ENCODE measurements around the gene RAB3IL1.

The RAB3IL1 gene

DNA sequence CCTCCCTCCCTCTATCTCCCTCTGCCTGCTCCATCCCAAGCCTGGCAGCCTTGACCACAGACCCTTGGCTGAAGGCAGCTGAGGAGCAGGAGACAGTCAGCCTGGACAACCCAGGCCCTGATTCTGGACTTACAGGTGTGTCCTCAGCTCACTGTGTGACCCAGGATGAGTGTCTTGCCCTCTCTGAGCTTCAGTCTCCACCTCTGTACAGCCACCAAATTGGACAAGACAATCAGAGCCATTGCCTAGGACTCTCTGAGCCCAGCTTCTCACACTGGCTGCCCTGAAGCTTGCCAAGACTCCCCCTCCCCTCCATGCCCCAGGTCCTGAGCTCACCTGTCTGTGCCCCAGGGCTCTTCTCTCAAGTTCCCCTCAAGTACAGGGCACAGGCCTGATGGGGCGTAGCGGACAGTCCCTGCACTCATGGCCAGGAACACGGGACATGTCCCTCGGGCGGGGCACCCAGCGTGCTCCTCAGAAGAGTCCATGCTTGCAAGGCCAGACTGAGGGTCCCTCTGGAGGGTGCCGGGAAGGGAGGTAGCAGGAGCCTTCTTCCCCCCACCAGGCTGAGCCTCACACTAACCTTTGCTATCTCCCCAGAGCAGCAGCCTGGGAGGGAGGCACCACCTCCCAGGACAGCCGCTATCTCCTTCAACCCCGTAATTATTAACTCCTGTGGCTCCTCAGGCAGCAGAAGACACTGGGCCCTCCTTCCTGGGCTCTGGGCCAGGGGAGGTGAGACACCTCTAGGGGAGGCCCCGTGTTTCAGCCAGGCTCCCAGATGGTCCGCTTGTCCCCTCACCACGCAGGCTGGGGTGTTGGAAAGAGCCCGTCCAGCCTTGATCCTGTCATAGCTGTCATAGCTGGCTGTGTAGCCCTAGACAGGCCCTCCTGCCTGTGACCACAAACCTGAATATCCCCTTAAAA is 2.6 kb upstream of the RAB3IL1 start:
- no peak for DNase-seq (ENCODE audit: extremely low read depth, insufficient read length)
- peaks cover 4% of the 10 kb centered on the region for H3K27me3 ChIP-seq (replicated peaks; ENCODE audit: control insufficient read depth, insufficient read depth, low read length)
- no peak overlapping the region for H3K4me3 ChIP-seq (replicated peaks; ENCODE audit: low read depth, low read length)
- TF ChIP-seq, protein P1, sequence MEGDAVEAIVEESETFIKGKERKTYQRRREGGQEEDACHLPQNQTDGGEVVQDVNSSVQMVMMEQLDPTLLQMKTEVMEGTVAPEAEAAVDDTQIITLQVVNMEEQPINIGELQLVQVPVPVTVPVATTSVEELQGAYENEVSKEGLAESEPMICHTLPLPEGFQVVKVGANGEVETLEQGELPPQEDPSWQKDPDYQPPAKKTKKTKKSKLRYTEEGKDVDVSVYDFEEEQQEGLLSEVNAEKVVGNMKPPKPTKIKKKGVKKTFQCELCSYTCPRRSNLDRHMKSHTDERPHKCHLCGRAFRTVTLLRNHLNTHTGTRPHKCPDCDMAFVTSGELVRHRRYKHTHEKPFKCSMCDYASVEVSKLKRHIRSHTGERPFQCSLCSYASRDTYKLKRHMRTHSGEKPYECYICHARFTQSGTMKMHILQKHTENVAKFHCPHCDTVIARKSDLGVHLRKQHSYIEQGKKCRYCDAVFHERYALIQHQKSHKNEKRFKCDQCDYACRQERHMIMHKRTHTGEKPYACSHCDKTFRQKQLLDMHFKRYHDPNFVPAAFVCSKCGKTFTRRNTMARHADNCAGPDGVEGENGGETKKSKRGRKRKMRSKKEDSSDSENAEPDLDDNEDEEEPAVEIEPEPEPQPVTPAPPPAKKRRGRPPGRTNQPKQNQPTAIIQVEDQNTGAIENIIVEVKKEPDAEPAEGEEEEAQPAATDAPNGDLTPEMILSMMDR (IDR thresholded peaks at IDR 0.05; ENCODE audit: insufficient read depth, low read length, poor library complexity, severe bottlenecking), result no peak
- no peaks in the 10 kb centered on the region for H3K36me3 ChIP-seq (ENCODE audit: control insufficient read depth, insufficient read depth, low read length)

DNA sequence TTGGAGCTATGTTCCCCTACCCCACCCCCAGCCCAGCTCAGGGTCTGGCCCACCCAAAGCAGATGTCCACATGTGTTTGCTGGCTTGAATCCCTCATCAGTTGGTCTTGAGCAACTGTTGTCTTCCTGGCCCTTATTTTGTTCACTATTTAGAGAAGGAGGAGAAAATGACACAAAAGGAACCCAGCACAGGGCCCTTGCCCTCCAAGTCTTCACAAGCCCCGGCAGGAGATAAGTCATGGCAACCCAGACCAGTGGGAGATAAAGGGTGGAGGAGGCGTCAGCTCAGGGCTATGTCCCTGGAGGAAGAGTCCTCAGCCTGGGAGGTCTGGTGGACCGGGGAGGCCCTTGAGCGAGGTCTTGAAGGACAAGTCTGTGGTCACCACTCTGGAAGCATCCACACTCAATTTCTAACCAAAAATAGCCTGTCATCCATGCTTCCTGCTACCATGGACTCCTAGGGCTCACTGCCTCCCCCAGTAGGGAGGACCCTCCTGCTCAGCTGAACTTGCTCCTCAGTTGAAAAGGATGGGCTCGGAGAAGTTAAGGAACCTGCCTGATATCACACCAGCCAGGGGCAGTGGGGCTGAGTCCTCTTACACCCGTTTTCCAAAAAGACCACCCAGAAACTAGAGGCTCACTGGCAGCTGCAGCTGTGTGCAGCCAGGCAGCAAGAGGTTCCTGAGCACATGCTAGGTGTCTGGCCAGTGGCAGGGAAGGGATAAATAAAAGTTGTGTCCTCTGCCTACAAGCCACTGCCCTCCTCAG is 1.8 kb upstream of the RAB3IL1 start:
- Histone ChIP-seq H3K27me3 (replicated peaks; ENCODE audit: control insufficient read depth, insufficient read depth, low read length) (peaks cover 4% of the 10 kb centered on the region), H3K4me3 (replicated peaks; ENCODE audit: low read depth, low read length) (no peak overlapping the region), H3K36me3 (ENCODE audit: control insufficient read depth, insufficient read depth, low read length) (no peaks in the 10 kb centered on the region)
- DNase-seq (ENCODE audit: extremely low read depth, insufficient read length), result no peak
- TF ChIP-seq, protein P1 (IDR thresholded peaks at IDR 0.05; ENCODE audit: insufficient read depth, low read length, poor library complexity, severe bottlenecking), result no peak

DNA sequence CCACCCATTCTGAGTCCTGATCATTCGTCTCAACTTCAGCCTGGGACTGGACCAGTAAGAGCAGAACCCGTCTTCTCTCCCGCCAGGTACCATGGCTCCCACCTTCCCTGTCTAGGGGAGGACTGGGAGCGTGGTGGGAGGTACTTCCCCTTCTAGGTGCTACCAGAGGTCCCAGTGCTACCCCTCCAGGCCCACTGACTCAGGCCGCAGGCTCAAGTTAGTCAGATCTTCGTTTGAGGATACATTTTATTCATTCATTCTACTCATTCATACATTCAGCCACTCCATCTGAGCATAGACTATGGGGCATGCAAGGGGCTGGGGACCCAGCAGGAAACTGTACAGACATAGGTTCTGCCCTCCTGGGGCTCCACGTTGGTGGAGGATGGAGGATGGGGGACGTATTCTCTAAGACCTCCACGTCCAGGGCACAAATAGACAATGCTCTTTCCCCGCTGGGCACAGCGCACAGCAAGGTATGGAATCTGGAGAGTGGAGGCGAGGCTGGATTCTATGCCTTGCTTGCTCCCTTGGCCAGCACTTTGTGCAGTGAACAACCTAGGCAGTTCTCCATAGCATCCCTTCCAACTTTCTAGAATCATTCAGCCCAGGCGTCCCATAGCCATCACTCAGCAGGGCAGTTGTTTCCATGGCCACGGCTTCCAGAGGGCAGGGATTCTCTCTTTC is 1.0 kb upstream of the RAB3IL1 start:
- no peak for DNase-seq (ENCODE audit: extremely low read depth, insufficient read length)
- TF ChIP-seq, protein P1 (IDR thresholded peaks at IDR 0.05; ENCODE audit: insufficient read depth, low read length, poor library complexity, severe bottlenecking), result no peak
- Histone ChIP-seq H3K36me3 (ENCODE audit: control insufficient read depth, insufficient read depth, low read length) (no peaks in the 10 kb centered on the region), H3K4me3 (replicated peaks; ENCODE audit: low read depth, low read length) (no peak overlapping the region), H3K27me3 (replicated peaks; ENCODE audit: control insufficient read depth, insufficient read depth, low read length) (peaks cover 4% of the 10 kb centered on the region)

DNA sequence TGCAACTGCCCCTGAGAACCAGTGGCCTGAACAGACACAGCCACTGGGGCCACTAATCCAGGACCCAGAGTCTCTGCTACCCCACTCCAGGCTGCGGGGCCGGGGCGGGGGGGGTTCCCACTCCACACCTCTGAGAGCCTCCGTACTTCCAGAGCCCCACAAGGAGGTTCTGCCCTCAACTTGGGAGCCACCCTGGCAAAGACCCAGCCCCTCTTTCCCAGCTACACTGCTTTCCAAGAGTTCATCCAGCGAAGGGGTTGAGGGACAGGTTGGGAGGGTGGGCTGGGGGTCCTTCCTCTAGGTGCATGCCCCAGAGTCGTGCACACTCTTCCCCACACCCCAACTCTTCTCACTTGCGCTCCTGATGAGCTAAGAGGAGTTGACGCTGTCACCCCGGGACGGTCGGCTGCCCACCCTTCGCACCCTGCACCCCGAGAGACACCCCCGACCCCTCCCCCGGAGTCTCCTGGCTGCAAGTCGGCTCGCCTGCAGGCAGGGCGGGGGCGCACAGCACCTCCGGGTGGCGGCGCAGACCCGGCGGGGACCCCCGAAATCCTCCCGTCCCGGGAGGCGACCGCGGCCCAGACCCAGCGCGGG is 531 bp downstream of the RAB3IL1 start:
- Histone ChIP-seq H3K4me3 (replicated peaks; ENCODE audit: low read depth, low read length) (no peak overlapping the region), H3K27me3 (replicated peaks; ENCODE audit: control insufficient read depth, insufficient read depth, low read length) (peaks cover 4% of the 10 kb centered on the region), H3K36me3 (ENCODE audit: control insufficient read depth, insufficient read depth, low read length) (no peaks in the 10 kb centered on the region)
- TF ChIP-seq, protein P1 (IDR thresholded peaks at IDR 0.05; ENCODE audit: insufficient read depth, low read length, poor library complexity, severe bottlenecking), result no peak
- no peak for DNase-seq (ENCODE audit: extremely low read depth, insufficient read length)

DNA sequence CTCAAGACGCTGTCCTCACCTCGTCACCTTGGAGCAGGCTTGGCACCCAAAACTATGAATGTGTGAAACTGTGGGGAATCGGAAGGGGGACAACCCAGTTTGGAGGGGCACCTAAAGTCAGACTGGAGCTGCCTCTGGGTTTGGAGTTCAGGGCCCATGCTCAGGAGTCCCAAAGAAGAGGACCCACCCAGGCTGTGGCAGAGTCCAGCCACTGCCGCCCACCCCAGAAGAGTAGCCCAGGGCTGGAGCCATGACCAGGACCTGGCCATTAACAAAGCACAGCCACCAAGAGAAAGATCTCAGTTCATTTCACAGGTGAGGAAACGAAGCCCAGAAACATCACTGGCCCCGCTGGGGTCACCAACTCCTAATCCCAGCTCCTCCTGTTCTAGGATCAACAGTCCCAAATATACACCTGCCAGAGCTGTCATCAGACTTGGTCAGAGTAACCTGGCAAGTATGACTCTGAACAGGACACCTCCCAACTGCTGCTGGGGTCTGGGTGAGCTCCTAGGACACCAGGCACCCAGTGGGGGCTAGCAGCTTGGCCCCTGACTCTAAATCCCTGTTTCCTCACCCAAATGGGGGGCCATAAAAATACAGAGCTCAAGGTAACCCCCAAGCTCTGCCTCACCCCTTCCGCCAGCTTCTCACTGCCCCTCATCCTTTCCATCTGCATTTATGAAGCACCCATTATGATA is 2.7 kb downstream of the RAB3IL1 start:
- DNase-seq (ENCODE audit: extremely low read depth, insufficient read length), result no peak
- Histone ChIP-seq H3K4me3 (replicated peaks; ENCODE audit: low read depth, low read length) (no peak overlapping the region), H3K27me3 (replicated peaks; ENCODE audit: control insufficient read depth, insufficient read depth, low read length) (peaks cover 4% of the 10 kb centered on the region), H3K36me3 (ENCODE audit: control insufficient read depth, insufficient read depth, low read length) (no peaks in the 10 kb centered on the region)
- TF ChIP-seq, protein P1 (IDR thresholded peaks at IDR 0.05; ENCODE audit: insufficient read depth, low read length, poor library complexity, severe bottlenecking), result no peak
